HEK293T (cell line): ENCODE measurements around the gene CPB1.

Experiments used
- CTCF ChIA-PET: fragments of 350-600 bp; formaldehyde crosslinking; extraction: SDS; loops from one replicate; lab custom pipeline; 2021; ENCODE audit warnings: antibody characterized with exemption, inconsistent platforms; lab: Yijun Ruan, JAX
- POLR2A ChIA-PET: fragments of 350-600 bp; formaldehyde crosslinking; extraction: SDS; loops from one replicate; lab custom pipeline; 2020; ENCODE audit warnings: antibody characterized with exemption, inconsistent platforms; lab: Yijun Ruan, JAX
- DNase-seq: peaks from one replicate; pipeline ENCODE4 v3.0.0; 2012; ENCODE audit warnings: mixed read lengths; ENCODE audit errors: extremely low spot score
- ARNT ChIP-seq: fragments of 450-650 bp; IDR thresholded peaks from 2 replicates; pipeline ENCODE4 v1.6.1; 2017; ENCODE audit warnings: mild to moderate bottlenecking
- BHLHE40 ChIP-seq: fragments of 450-650 bp; IDR thresholded peaks from 2 replicates; pipeline ENCODE4 v1.6.1; 2016; ENCODE audit warnings: mild to moderate bottlenecking, moderate library complexity, borderline replicate concordance
- CTBP1 ChIP-seq: fragments of 450-650 bp; IDR thresholded peaks from 2 replicates; pipeline ENCODE4 v1.6.1; 2016; ENCODE audit warnings: borderline replicate concordance
- ELF4 ChIP-seq: fragments of 450-650 bp; IDR thresholded peaks from 2 replicates; pipeline ENCODE4 v1.6.1; 2017; ENCODE audit warnings: antibody characterized with exemption
- FOXA1 ChIP-seq: fragments of 450-650 bp; IDR thresholded peaks from 2 replicates; pipeline ENCODE4 v1.6.1; 2016; ENCODE audit warnings: mild to moderate bottlenecking
- FOXK2 ChIP-seq: fragments of 450-650 bp; IDR thresholded peaks from 2 replicates; pipeline ENCODE4 v1.6.1; 2016; ENCODE audit warnings: mild to moderate bottlenecking
- FOXM1 ChIP-seq: fragments of 450-650 bp; IDR thresholded peaks from 2 replicates; pipeline ENCODE4 v1.6.1; 2017; ENCODE audit warnings: mild to moderate bottlenecking, borderline replicate concordance
- HDGF ChIP-seq: fragments of 450-650 bp; IDR thresholded peaks from 2 replicates; pipeline ENCODE4 v1.6.1; 2017; ENCODE audit warnings: antibody characterized with exemption, borderline replicate concordance
- L3MBTL2 ChIP-seq: fragments of 450-650 bp; conservative IDR thresholded peaks from 2 replicates; pipeline ENCODE4 v1.6.1; 2016; ENCODE audit warnings: mild to moderate bottlenecking
- LEF1 ChIP-seq: fragments of 450-650 bp; IDR thresholded peaks from 2 replicates; pipeline ENCODE4 v1.6.1; 2017; ENCODE audit warnings: mild to moderate bottlenecking, borderline replicate concordance
- NFRKB ChIP-seq: fragments of 450-650 bp; IDR thresholded peaks from 2 replicates; pipeline ENCODE4 v1.6.1; 2016; ENCODE audit warnings: mild to moderate bottlenecking, moderate library complexity
- PKNOX1 ChIP-seq: fragments of 450-650 bp; IDR thresholded peaks from 2 replicates; pipeline ENCODE4 v1.6.1; 2016
- SP1 ChIP-seq: fragments of 450-650 bp; IDR thresholded peaks from 2 replicates; pipeline ENCODE4 v1.6.1; 2017
- SUZ12 ChIP-seq: fragments of 450-650 bp; IDR thresholded peaks from 2 replicates; pipeline ENCODE4 v1.6.1; 2016; ENCODE audit warnings: mild to moderate bottlenecking
- TARDBP ChIP-seq: fragments of 450-650 bp; IDR thresholded peaks from 2 replicates; pipeline ENCODE4 v1.6.1; 2016
- ZNF384 ChIP-seq: fragments of 450-650 bp; IDR thresholded peaks from 2 replicates; pipeline ENCODE4 v1.6.1; 2016

Gene CPB1

GRCh38 chr3:148883163-148883562, 55.6 kb downstream of the CPB1 start:
- CTCF ChIA-PET: no interaction called here
- DNase-seq: no peak
- POLR2A ChIA-PET: no interaction called here

GRCh38 chr3:148884261-148884660, 56.6 kb downstream of the CPB1 start:
- no peak for DNase-seq
- POLR2A ChIA-PET: no interaction called here
- CTCF ChIA-PET: no interaction called here
- no peak for TF ChIP-seq TARDBP
- no peak for TF ChIP-seq CTBP1
- TF ChIP-seq FOXM1: no peak
- no peak for TF ChIP-seq ARNT
- TF ChIP-seq NFRKB: no peak
- no peak for TF ChIP-seq PKNOX1
- TF ChIP-seq FOXA1: no peak
- TF ChIP-seq ZNF384: no peak
- TF ChIP-seq SUZ12: no peak
- TF ChIP-seq SP1: no peak
- TF ChIP-seq FOXK2: no peak
- no peak for TF ChIP-seq L3MBTL2
- TF ChIP-seq HDGF: no peak
- TF ChIP-seq ELF4: no peak
- TF ChIP-seq BHLHE40: no peak
- TF ChIP-seq LEF1: no peak

More at GRCh38 chr3:148883163-148883562, 55.6 kb downstream of the CPB1 start:
- TF ChIP-seq ELF4: no peak
- no peak for TF ChIP-seq CTBP1
- no peak for TF ChIP-seq LEF1
- TF ChIP-seq PKNOX1: no peak
- no peak for TF ChIP-seq FOXK2
- TF ChIP-seq TARDBP: no peak

- CTCF ChIA-PET: interaction anchor here (0.9 kb wide), 1 partner anchor 9 kb away, joined by 7 read pairs; no protein-coding TSS in a partner anchor
- TF ChIP-seq SUZ12 (no peak), ARNT (no peak), HDGF (no peak), BHLHE40 (no peak), L3MBTL2 (no peak), NFRKB (no peak), ZNF384 (no peak), CTBP1 (no peak), FOXK2 (no peak), SP1 (no peak), PKNOX1 (no peak), FOXM1 (no peak), LEF1 (no peak), TARDBP (no peak), ELF4 (no peak), FOXA1 (no peak)
- no peak for DNase-seq
- POLR2A ChIA-PET: no interaction called here
Observed at GRCh38 chr3:148889828-148890227, 62.2 kb downstream of the CPB1 start.

- ChIA-PET POLR2A (no interaction called here), CTCF (no interaction called here)
- DNase-seq: no peak
- TF ChIP-seq L3MBTL2 (no peak), LEF1 (no peak), CTBP1 (no peak), BHLHE40 (no peak), ZNF384 (no peak), ARNT (no peak), HDGF (no peak), SP1 (no peak), TARDBP (no peak), FOXK2 (no peak), PKNOX1 (no peak), ELF4 (no peak), SUZ12 (no peak), NFRKB (no peak), FOXM1 (no peak), FOXA1 (no peak)
Observed at GRCh38 chr3:148896062-148896461, 68.5 kb downstream of the CPB1 start.

- ChIA-PET POLR2A (no interaction called here), CTCF (no interaction called here)
- TF ChIP-seq FOXA1 (no peak), BHLHE40 (no peak), SUZ12 (no peak), TARDBP (no peak), FOXM1 (no peak), LEF1 (no peak), L3MBTL2 (no peak), PKNOX1 (no peak), ZNF384 (no peak), NFRKB (no peak), SP1 (no peak), FOXK2 (no peak), ARNT (no peak), ELF4 (no peak)
- DNase-seq: no peak
Observed at GRCh38 chr3:148901987-148902791, 74.6 kb downstream of the CPB1 start.
